HCT116 (cell line): Measurements from ENCODE around the gene MAP3K8. TPM values are rescaled to one million over a fixed set of nuclear protein-coding genes. Genes with fewer than 3 reads are reported as not detected.

Source experiments
- ATAC-seq: fragments of 200-7000 bp; cut with Tn5 transposase; 2 replicates; pipeline ENCODE4 v1.9.1; 2020; ENCODE audit warnings: mild to moderate bottlenecking, moderate library complexity
- BruUV-seq: library from RNA; stranded (reverse); fragments of 400-500 nt; replicated peaks from 2 replicates; lab custom pipeline; 2021; lab: Mats Ljungman, UMichigan
- CTCF ChIA-PET: fragments of 300-600 bp; sonication (Branson Sonifier 250); formaldehyde crosslinking; loops from one replicate; lab custom pipeline; 2021; ENCODE audit warnings: antibody characterized with exemption; lab: Charles Lee
- POLR2A ChIA-PET: fragments of 300-600, 350-600 bp; sonication (Branson Sonifier 250); formaldehyde crosslinking; loops from one replicate; lab custom pipeline; 2021; ENCODE audit warnings: antibody characterized with exemption; lab: Charles Lee
- RAD21 ChIA-PET, 2 experiments: fragments of 300-600 bp; sonication (Branson Sonifier 250); formaldehyde crosslinking; loops; one replicate each; lab custom pipeline; 2023; ENCODE audit warnings: low total read pairs in 2 of 2; ENCODE audit not compliant: uncharacterized antibody in 2 of 2, unreplicated experiment in 2 of 2, low non-redundant PET in 1 of 2; lab: Charles Lee
- DNase-seq: peaks from one replicate; pipeline ENCODE4 v3.0.0-alpha.2; 2010; ENCODE audit warnings: low read depth, low spot score
- H2AFZ ChIP-seq: fragments of 200-600 bp; shearing (Covaris generic), sonication (generic); 2 replicates; pipeline ENCODE4 v1.6.1; 2017; ENCODE audit warnings: low read depth, mixed run types, mixed read lengths, antibody characterized with exemption, low read length; ENCODE audit not compliant: poor library complexity, severe bottlenecking
- H3K27ac ChIP-seq: 2 replicates; pipeline ENCODE4 v1.5.1; 2012; ENCODE audit warnings: low read depth, low read length
- H3K27me3 ChIP-seq: fragments of 200-600 bp; sonication (generic); 2 replicates; pipeline ENCODE4 v1.6.1; 2016; ENCODE audit warnings: mixed run types, low read length, mixed read lengths; ENCODE audit not compliant: insufficient read depth
- H3K36me3 ChIP-seq, 2 experiments: fragments of 200-500 bp in 1 of 2; fragments of 200-600 bp in 1 of 2; sonication (Bioruptor generic) in 1 of 2; sonication (generic) in 1 of 2; 2 replicates each; pipeline versions ENCODE4 v1.5.1 to v1.6.1; 2014 to 2016; ENCODE audit warnings: low read length in 2 of 2, inconsistent platforms in 1 of 2, mixed read lengths in 1 of 2, mixed run types in 1 of 2; ENCODE audit not compliant: insufficient read depth in 2 of 2, control insufficient read depth in 1 of 2
- H3K4me1 ChIP-seq, 2 experiments: fragments of 200-600 bp in 1 of 2; sonication (generic) in 1 of 2; 2 replicates each; pipeline versions ENCODE4 v1.5.1 to v1.6.1; 2012 to 2017; ENCODE audit warnings: low read length in 2 of 2, inconsistent platforms in 1 of 2, mild to moderate bottlenecking in 1 of 2, mixed read lengths in 1 of 2, mixed run types in 1 of 2, moderate library complexity in 1 of 2; ENCODE audit not compliant: insufficient read depth in 2 of 2, control insufficient read depth in 1 of 2
- H3K4me2 ChIP-seq: fragments of 200-600 bp; sonication (generic); 2 replicates; pipeline ENCODE4 v1.6.1; 2017; ENCODE audit warnings: mixed run types, low read length, mixed read lengths
- H3K4me3 ChIP-seq, 2 experiments: fragments of 200-600 bp in 1 of 2; sonication (generic) in 1 of 2; replicated peaks in 1 of 2; 2 replicates each; pipeline ENCODE4 v1.5.1; 2011 to 2016; ENCODE audit warnings: low read length in 2 of 2, control low read depth in 1 of 2, low read depth in 1 of 2, mild to moderate bottlenecking in 1 of 2, mixed read lengths in 1 of 2, mixed run types in 1 of 2
- H3K79me2 ChIP-seq: fragments of 200-600 bp; sonication (generic); 2 replicates; pipeline ENCODE4 v1.6.1; 2017; ENCODE audit warnings: mild to moderate bottlenecking, mixed run types, low read length, moderate library complexity, mixed read lengths; ENCODE audit not compliant: insufficient read depth
- H3K9ac ChIP-seq: fragments of 200-600 bp; sonication (generic); 2 replicates; pipeline ENCODE4 v1.6.1; 2016; ENCODE audit warnings: low read length, mixed read lengths
- H3K9me2 ChIP-seq: fragments of 200-600 bp; sonication (generic), shearing (Covaris generic); 2 replicates; pipeline ENCODE4 v1.6.1; 2017; ENCODE audit warnings: mixed run types, mild to moderate bottlenecking, moderate library complexity; ENCODE audit not compliant: insufficient read depth
- H3K9me3 ChIP-seq, 2 experiments: fragments of 200-500 bp in 1 of 2; fragments of 200-600 bp in 1 of 2; sonication (Bioruptor generic) in 1 of 2; sonication (generic) in 1 of 2; 2 replicates each; pipeline ENCODE4 v1.6.1; 2014 to 2017; ENCODE audit warnings: low read length in 2 of 2, mixed read lengths in 2 of 2, inconsistent platforms in 1 of 2, low read depth in 1 of 2, mild to moderate bottlenecking in 1 of 2, mixed run types in 1 of 2, moderate library complexity in 1 of 2; ENCODE audit not compliant: control insufficient read depth in 1 of 2, insufficient read depth in 1 of 2
- H4K20me1 ChIP-seq: fragments of 200-600 bp; sonication (generic), shearing (Covaris generic); 2 replicates; pipeline ENCODE4 v1.6.1; 2017; ENCODE audit warnings: mixed run types, mild to moderate bottlenecking, moderate library complexity; ENCODE audit not compliant: insufficient read depth
- EZH2phosphoT487 ChIP-seq: fragments of 200-600 bp; IDR thresholded peaks from 2 replicates; pipeline ENCODE4 v1.6.1; 2018; ENCODE audit warnings: antibody characterized with exemption, borderline replicate concordance
- FOSL1 ChIP-seq: IDR thresholded peaks from 2 replicates; pipeline ENCODE4 v1.6.1; 2012; ENCODE audit warnings: low read depth
- JUND ChIP-seq: IDR thresholded peaks from 2 replicates; pipeline ENCODE4 v1.6.1; 2012
- POLR2AphosphoS5 ChIP-seq: IDR thresholded peaks from 2 replicates; pipeline ENCODE4 v1.6.1; 2011; ENCODE audit warnings: mild to moderate bottlenecking, low read depth, low read length, moderate library complexity
- SRF ChIP-seq: IDR thresholded peaks from 2 replicates; pipeline ENCODE4 v1.6.1; 2012; ENCODE audit warnings: low read depth
- ZNF274 ChIP-seq: fragments of 200-500 bp; sonication (Bioruptor generic); IDR thresholded peaks from 2 replicates; pipeline ENCODE4 v1.6.1; 2014; ENCODE audit warnings: mild to moderate bottlenecking, low read depth, low read length, inconsistent platforms
- intact Hi-C: fragments of 100-400 bp; cut with micrococcal nuclease; formaldehyde crosslinking; loops from 2 replicates; pipeline ENCODE4 v1.10.0; 2022
- total RNA-seq: library from RNA; stranded (reverse); gene quantifications from one replicate; pipeline ENCODE4 v1.2.1, GENCODE V29; 2021; ENCODE audit not compliant: unreplicated experiment
- TF ChIP-seq, protein P1 (sequence below): IDR thresholded peaks from 2 replicates; pipeline ENCODE4 v1.6.1; 2012; ENCODE audit warnings: low read depth
- TF ChIP-seq, protein P2 (sequence below): IDR thresholded peaks from 2 replicates; pipeline ENCODE4 v1.6.1; 2011; ENCODE audit warnings: mild to moderate bottlenecking, low read length, moderate library complexity; ENCODE audit not compliant: insufficient replicate concordance; ENCODE audit errors: extremely low read depth
- TF ChIP-seq, protein P3 (sequence below): IDR thresholded peaks from 2 replicates; pipeline ENCODE4 v1.6.1; 2012
- TF ChIP-seq, protein P4 (sequence below), 3 experiments: fragments of 200-600 bp in 1 of 3; sonication (generic) in 1 of 3; IDR thresholded peaks in 2 of 3; conservative IDR thresholded peaks in 1 of 3; 2 replicates each; pipeline ENCODE4 v1.5.1; 2012 to 2017; ENCODE audit warnings: low read depth in 2 of 3, low read length in 2 of 3, antibody characterized with exemption in 1 of 3, borderline replicate concordance in 1 of 3, control low read depth in 1 of 3, mild to moderate bottlenecking in 1 of 3, mixed read lengths in 1 of 3, mixed run types in 1 of 3, moderate library complexity in 1 of 3; ENCODE audit not compliant: insufficient read depth in 1 of 3

Gene MAP3K8
- total RNA-seq, 1 experiment from 2014 or later = 4.5 TPM

DNA sequence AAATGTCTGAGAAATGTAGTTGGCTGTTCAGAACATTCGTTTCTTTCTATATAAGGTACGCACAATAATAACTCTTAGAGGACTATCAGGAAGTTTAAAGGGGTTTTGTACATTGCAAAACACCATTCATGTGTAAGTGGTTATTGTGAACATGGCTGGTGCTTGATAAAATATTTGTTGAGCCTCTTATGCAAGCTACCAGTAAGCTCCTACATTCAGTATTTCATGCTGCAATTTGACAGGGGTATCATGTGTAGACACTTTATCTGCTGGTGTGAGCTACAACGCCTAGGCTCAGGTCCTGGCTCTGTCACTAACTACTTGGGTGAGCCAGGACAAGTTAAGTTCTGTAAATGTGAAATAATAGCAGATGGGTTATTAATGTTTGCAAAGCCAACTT lies 75.5 kb downstream of the MAP3K8 start:
- ATAC-seq = no peak
- intact Hi-C loops = no loop called here
- Histone ChIP-seq H4K20me1 (no peaks in the 10 kb centered on the region), H2AFZ (no peak overlapping the region), H3K27me3 (no peaks in the 10 kb centered on the region), H3K9ac (no peak overlapping the region), H3K4me2 (no peak overlapping the region), H3K79me2 (no peaks in the 10 kb centered on the region), H3K9me2 (no peaks in the 10 kb centered on the region), H3K36me3 (no peaks in the 10 kb centered on the region), H3K4me1 (peaks cover 0 to 4% of the 10 kb centered on the region in 2 experiments; a peak in 1 of 4 replicates), H3K27ac (no peak overlapping the region), H3K4me3 (no peak overlapping the region), H3K9me3 (no peaks in the 10 kb centered on the region)
- ChIA-PET RAD21 (no interaction called here), CTCF (interaction anchor here (1.5 kb wide), 1 partner anchor 17 kb away, joined by 4 read pairs; no protein-coding TSS in a partner anchor), POLR2A (no interaction called here)
- no TSS peak for BruUV-seq
- DNase-seq = no peak
- TF ChIP-seq EZH2phosphoT487 (no peak), FOSL1 (no peak), SRF (no peak), ZNF274 (no peak), POLR2AphosphoS5 (no peak), JUND (no peak)
- TF ChIP-seq, protein P1, sequence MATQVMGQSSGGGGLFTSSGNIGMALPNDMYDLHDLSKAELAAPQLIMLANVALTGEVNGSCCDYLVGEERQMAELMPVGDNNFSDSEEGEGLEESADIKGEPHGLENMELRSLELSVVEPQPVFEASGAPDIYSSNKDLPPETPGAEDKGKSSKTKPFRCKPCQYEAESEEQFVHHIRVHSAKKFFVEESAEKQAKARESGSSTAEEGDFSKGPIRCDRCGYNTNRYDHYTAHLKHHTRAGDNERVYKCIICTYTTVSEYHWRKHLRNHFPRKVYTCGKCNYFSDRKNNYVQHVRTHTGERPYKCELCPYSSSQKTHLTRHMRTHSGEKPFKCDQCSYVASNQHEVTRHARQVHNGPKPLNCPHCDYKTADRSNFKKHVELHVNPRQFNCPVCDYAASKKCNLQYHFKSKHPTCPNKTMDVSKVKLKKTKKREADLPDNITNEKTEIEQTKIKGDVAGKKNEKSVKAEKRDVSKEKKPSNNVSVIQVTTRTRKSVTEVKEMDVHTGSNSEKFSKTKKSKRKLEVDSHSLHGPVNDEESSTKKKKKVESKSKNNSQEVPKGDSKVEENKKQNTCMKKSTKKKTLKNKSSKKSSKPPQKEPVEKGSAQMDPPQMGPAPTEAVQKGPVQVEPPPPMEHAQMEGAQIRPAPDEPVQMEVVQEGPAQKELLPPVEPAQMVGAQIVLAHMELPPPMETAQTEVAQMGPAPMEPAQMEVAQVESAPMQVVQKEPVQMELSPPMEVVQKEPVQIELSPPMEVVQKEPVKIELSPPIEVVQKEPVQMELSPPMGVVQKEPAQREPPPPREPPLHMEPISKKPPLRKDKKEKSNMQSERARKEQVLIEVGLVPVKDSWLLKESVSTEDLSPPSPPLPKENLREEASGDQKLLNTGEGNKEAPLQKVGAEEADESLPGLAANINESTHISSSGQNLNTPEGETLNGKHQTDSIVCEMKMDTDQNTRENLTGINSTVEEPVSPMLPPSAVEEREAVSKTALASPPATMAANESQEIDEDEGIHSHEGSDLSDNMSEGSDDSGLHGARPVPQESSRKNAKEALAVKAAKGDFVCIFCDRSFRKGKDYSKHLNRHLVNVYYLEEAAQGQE = no peak
- TF ChIP-seq, protein P2, sequence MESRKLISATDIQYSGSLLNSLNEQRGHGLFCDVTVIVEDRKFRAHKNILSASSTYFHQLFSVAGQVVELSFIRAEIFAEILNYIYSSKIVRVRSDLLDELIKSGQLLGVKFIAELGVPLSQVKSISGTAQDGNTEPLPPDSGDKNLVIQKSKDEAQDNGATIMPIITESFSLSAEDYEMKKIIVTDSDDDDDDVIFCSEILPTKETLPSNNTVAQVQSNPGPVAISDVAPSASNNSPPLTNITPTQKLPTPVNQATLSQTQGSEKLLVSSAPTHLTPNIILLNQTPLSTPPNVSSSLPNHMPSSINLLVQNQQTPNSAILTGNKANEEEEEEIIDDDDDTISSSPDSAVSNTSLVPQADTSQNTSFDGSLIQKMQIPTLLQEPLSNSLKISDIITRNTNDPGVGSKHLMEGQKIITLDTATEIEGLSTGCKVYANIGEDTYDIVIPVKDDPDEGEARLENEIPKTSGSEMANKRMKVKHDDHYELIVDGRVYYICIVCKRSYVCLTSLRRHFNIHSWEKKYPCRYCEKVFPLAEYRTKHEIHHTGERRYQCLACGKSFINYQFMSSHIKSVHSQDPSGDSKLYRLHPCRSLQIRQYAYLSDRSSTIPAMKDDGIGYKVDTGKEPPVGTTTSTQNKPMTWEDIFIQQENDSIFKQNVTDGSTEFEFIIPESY = no peak
- TF ChIP-seq, protein P3, sequence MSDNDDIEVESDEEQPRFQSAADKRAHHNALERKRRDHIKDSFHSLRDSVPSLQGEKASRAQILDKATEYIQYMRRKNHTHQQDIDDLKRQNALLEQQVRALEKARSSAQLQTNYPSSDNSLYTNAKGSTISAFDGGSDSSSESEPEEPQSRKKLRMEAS = no peak
- TF ChIP-seq, protein P4, sequence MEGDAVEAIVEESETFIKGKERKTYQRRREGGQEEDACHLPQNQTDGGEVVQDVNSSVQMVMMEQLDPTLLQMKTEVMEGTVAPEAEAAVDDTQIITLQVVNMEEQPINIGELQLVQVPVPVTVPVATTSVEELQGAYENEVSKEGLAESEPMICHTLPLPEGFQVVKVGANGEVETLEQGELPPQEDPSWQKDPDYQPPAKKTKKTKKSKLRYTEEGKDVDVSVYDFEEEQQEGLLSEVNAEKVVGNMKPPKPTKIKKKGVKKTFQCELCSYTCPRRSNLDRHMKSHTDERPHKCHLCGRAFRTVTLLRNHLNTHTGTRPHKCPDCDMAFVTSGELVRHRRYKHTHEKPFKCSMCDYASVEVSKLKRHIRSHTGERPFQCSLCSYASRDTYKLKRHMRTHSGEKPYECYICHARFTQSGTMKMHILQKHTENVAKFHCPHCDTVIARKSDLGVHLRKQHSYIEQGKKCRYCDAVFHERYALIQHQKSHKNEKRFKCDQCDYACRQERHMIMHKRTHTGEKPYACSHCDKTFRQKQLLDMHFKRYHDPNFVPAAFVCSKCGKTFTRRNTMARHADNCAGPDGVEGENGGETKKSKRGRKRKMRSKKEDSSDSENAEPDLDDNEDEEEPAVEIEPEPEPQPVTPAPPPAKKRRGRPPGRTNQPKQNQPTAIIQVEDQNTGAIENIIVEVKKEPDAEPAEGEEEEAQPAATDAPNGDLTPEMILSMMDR (IDR thresholded peaks at IDR 0.05 in 2 of 3, conservative IDR thresholded peaks at IDR 0.05 in 1 of 3; ENCODE audit: borderline replicate concordance in 1 of 3, insufficient read depth in 1 of 3, low read depth in 2 of 3, low read length in 2 of 3) = no peak
